NOMO-1 treated with DMSO at 0.1 percent for 48 hours (cell line): ENCODE measurements around the gene GPR152.
"Not testable (repeated sequence)": the region's sequence is repeated elsewhere in the genome, so short reads cannot be mapped to it uniquely, and the experiment has no call there.

ENCODE experiments used
- DNase-seq: peaks from one replicate; lab custom pipeline; 2025; ENCODE audit not compliant: unreplicated experiment; lab: John Stamatoyannopoulos, UW

Gene GPR152

GRCh38 chr11:67489885-67490726 lies 37.6 kb upstream of the GPR152 start:
- no peak for DNase-seq

GRCh38 chr11:67489203-67489884 lies 36.8 kb upstream of the GPR152 start:
- no peak for DNase-seq

DNA sequence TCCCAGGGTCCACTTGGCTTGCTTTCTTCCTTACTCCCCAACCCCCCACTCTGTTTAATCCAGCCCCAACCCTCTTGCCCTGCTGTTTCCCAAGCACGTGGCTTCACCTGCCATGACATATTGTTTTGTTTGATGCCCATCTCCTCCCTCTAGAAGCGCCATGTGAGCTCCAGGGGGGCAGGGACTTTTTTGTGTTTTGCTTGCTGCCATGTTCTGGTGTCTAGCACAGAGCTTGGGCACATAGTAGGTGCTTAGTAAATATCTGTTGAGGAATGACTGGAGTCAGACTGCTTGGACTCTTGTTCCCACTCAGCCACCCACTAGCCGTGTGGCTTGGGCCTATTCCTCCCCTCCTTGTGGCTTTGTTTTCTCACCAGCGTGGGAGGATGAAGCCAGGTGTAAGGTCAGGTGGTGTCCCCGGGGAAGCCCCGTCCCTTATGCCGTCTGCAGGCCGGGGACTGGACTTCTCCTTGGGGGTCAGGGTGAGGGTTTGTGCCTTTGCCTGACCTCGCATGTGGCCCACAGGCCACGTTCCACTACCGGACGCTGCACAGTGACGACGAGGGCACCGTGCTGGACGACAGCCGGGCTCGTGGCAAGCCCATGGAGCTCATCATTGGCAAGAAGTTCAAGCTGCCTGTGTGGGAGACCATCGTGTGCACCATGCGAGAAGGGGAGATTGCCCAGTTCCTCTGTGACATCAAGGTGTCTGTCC lies 34.1 kb upstream of the GPR152 start:
- DNase-seq = no peak

DNA sequence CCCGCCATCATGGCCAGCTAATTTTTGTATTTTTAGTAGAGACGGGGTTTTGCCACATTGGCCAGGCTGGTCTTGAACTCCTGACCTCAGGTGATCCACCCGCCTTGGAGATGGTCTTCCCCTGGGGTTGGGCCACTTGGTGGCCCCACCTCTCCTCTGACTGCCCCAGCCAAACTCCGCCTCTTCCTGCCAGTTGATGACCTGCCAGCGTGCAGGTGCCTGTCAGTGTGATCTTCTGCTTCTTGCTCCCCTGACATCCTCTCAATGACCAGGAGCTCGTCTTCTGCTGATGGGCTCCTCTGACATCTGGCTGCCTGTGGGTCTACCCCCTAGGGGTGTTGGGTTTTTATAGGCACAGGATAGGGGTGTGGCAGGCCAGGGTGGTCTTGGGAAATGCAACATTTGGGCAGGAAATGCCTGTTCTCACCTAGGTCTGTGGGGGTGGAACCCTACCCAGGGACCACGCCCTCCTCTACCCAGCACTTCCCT lies 33.4 kb upstream of the GPR152 start:
- DNase-seq = not testable (repeated sequence)

- peak; percentile 64 for DNase-seq
Observed at GRCh38 chr11:67484847-67485311, 32.4 kb upstream of the GPR152 start.

GRCh38 chr11:67483831-67484665 lies 31.5 kb upstream of the GPR152 start:
- DNase-seq = no peak

- DNase-seq = peak; percentile 98
Observed at GRCh38 chr11:67482827-67483798, 30.6 kb upstream of the GPR152 start, which contains the start of gene AIP. TSS of gene AIP (plus strand) at chr11:67483026. CDS start at chr11:67483159, 133 bp downstream.

GRCh38 chr11:67482275-67482826 lies 29.8 kb upstream of the GPR152 start:
- DNase-seq = peak; percentile 88

- DNase-seq = not testable (repeated sequence)
Observed at GRCh38 chr11:67477344-67478050, 25.0 kb upstream of the GPR152 start.

DNA sequence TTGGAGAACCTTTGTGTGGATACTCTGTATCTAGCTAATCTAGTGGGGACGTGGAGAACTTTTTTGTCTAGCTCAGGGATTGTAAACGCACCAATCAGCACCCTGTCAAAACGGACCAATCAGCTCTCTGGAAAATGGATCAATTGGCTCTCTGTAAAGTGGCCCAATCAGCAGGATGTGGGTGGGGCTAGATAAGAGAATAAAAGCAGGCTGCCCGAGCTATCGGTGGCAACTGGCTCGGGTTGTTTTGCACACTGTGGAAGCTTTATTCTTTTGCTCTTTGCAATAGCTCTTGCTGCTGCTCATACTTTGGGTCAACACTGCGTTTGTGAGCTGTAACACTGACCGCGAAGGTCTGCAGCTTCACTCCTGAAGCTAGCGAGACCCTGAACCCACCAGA lies 24.2 kb upstream of the GPR152 start:
- DNase-seq = not testable (repeated sequence)

DNA sequence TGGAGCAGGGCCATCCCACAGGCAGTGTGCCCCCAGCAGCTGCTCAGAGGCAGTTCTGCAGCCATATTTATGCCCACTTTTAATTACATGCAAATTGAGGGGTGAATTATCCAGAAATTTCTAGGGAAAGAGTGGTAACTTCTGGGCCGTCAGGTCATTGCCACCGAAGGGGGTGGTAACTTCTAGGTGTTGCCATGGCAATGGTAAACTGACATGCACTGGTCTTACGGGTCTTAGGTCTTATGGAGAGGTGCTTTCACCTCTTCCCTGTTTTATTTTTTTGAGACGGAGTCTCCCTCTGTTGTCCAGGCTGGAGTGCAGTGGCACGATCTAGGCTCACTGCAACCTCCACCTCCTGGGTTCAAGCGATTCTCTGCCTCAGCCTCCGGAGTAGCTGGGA lies 20.4 kb upstream of the GPR152 start:
- no peak for DNase-seq

DNA sequence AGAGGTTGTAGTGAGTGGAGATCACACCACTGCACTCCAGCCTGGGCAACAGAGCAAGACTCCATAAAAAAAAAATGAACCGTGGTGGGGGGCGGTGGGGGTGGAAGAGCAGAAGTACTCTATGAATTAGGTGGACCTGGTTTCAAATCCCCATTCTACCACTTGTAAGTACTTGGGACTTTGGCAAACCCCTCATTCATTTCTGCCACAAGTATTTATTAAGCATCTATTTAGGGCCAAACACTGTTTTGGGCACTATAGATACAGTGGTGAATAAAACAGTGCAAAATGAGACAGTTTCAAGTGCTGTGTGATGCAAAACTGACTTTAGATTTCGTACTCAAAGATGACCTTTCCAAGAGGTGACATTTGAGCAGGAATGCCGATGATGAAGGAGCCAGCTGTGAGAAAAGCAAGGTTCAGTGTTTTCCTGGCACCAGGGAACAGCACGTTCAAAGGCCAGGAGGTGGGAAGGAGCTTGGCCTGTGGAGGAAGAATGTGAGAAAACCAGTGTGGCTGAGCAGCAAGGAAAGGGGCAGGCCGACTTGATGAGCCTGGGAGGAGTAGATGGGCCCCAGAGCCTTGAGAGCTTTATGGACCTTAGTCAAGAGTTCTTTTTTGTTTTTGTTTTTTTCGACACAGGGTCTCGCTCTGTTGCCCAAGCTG lies 17.9 kb upstream of the GPR152 start:
- no peak for DNase-seq

GRCh38 chr11:67469508-67469811 lies 16.9 kb upstream of the GPR152 start:
- DNase-seq = no peak

GRCh38 chr11:67468759-67469507 lies 16.4 kb upstream of the GPR152 start, which contains the start of gene TMEM134:
TSS of gene TMEM134 (minus strand) at chr11:67469251. CDS start at chr11:67469192, 59 bp downstream.
- DNase-seq = peak; percentile 87

DNA sequence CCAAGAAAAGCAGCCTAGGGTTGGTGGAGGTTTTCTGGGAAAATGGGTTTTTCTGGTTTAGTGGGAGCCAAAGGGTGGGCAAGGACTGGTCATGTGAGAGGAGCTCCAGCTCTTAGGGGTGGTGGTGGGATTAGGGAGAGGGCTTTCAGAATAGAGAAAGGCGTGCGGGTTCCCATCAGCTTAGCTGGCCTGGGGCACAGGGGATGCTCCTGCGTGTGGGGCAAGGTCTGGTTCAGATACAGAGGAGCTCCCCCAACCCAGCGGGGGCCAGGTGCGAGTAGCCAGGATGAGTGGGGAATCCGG lies 15.9 kb upstream of the GPR152 start:
- no peak for DNase-seq

GRCh38 chr11:67468056-67468455 lies 15.5 kb upstream of the GPR152 start:
- no peak for DNase-seq
